ENCODE data around the gene BICRA.
"Not testable (repeated sequence)": the region's sequence is repeated elsewhere in the genome, so short reads cannot be mapped to it uniquely, and the experiment has no call there.

Gene BICRA

DNA sequence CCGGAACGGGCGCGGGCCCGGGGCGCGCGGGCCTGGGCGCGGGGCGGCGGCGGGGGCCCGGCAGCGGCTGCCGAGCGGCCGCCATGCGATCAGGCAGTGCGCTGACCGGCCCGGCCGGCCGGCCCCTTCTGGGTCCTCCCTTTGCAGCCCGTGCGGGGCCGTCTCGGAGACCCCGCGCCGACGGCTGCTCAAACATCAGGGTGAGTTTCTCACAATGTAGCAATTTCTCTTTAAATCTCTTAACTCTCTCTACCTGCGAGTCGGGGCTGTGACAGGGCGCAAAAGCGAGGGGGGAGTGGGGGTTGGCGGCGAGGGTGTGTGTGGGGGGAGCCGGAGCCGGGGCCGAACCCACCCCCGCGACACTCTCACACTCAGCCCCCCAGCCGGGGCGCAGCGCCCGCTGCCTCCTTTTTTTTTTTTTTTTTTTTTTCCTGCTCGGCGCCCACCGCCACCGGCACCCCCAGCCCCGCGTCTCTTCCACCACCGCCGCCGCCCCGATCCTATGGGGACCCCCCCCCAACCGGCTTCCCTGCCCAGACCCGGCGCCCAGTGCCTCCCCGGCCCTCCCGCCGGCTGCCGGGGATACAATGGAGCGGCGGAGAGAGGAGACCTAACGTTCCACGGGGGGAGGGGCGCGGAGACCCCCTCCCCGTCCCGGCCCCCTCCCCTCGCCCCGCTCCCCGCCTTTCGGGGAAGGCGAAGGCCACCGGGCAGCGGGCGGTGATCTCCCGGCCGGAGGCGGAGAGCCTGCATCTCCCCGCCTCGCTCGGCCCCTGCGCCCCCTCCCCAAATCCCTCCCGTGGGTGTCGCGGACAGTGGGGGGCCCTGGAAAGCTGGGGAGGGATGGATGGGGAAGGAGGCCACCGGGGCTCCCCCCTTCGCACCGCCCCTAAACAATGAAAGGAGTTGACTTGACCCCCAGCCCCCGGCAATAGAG lies at the start of gene BICRA:
Gene BICRA, plus strand, starts transcription at position 166 of the 937 bp plus-strand sequence. CDS start 64,441 bp downstream, outside the sequence.
- DNase-seq (ENCODE audit: low spot score): peak; percentile 82

- no peak for DNase-seq (ENCODE audit: low spot score)
Observed at GRCh38 chr19:47560999-47561398, 47.9 kb upstream of the BICRA start.

DNA sequence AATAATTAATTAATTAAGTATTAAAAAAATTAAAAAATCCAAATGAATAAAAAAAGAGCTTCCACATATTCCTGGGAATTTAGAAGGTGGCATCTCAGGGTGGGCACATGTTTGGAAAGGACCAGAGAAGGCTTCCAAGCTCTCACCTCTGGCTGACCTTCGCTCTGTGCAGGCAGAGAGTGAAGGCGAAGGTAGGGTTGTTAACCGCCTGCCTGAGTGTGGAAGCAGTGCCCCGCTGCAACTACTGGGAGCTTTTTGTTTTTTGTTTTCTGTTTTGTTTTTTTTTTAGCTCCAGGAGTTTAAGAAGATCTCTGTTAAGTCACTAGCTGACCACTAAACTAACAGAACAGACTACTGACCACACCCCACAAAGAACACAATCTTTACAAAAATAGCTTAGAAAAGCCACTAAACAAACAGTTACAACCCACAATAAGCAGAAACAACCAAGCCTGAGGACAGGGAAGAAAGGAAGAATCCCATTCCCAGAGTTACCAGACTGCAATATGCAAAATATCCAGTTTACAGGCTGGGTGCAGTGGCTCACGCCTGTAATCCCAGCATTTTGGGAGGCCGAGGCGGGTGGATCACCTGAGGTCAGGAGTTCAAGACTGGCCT lies 47.4 kb upstream of the BICRA start:
- DNase-seq (ENCODE audit: low spot score): no peak

DNA sequence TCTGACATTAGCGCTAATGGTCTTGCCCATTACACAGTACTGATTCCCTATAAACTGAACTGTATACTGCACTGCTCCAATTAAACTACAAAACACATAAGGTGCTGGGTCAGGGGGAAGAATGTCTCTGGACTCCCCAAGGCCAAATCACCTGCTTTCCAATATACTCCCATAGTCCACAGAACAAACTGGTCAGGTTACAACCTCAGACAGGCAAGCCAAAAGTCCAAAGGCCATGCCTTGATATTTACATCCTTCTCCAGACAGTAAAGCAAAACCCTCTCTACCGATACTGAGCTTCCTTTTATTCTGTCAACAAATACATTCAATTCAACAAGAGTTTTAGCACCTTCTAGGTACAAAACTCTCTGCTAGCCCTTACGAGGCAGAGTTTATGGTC lies 44.9 kb upstream of the BICRA start:
- no peak for DNase-seq (ENCODE audit: low spot score)

GRCh38 chr19:47569331-47569730 lies 39.6 kb upstream of the BICRA start:
- DNase-seq (ENCODE audit: low spot score): no peak

DNA sequence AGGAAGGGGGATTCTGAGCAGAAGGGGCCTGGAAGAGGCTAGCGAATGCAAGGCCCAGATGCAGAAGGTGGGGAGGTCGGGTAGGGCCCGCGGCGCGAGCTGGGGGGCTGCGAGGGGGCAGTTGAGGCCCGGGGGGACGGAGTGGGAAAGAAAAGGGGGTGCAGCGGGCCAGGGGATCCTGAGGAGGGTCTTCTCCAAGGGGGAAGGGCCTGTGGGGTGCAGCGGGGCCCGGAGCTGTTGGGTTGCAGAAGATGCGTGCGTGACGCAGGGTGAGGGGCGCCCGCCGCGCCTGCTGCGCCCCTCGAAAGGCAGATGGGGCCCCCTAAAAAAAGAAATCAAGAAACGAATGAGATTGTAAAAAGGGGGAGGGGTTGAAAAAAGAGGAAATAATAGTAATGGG lies 36.3 kb upstream of the BICRA start:
- no peak for DNase-seq (ENCODE audit: low spot score)

DNA sequence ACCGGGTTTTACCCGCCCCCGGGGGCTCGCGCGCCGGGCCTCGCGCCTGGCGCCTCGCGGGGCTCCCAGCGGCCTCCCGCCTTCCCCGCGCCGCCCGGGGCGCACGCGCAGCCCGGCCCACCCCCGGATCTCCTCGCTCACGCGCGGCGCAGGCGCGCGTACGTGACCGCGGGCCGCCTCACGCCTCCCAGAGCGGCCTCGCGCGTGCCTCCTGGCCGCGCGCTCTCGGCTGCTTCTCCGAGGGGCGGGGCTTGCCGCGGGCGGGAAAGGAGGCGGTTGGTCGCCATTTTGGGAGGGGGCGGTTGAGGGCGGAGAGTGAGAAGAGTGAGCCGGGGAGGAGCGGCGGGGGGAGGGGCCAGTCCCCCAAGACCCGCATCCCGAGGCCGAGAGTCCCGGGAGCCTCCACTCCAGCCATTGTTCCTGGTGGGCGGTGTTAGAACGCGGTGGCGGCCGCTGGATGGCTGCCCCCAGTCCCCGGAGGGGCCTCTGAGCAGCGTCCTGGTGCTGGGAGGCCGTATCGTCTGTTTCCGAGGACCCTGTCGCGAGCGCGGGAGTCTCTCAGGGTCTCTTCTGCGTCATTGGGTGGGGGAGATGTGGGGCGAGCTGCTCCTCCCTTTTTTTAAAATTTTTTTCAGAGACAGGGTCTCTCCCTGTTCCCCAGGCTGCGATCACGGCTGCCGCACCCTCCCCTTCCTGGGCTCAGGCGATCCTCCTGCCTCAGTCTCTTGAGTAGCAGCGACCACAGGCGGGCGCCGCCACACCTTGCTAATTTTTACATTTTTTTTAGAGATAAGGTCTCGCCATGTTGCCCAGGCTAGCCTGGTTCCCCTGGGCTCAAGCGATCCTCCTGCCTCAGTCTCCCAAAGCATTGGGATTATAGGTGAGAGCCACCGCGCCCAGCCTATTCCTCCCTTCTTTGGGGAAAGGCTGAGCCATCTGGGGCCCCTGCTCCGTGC lies 35.6 kb upstream of the BICRA start, which contains the start of gene ZNF541:
Gene ZNF541, minus strand, starts transcription at position 78 of the 956 bp plus-strand sequence. CDS start 17,292 bp downstream, outside the sequence.
- DNase-seq (ENCODE audit: low spot score): peak; percentile 85

DNA sequence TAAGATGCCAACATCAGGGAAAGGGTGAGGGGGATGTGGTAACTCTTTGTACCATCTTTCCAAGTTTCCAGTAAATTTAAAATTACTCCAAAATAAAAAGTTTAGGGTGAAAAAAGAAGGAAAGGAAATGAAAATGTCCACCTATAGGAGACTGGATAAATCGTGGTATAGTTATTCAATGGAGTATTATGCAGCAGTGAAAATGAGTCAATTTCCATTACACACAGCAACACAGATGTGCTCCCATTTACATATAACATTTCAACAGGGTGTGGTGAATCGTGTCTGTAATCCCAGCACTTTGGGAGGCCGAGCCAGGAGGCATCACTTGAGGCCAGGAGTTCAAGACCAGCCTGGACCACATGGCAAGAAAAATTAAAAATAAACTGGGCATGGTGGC lies 28.5 kb upstream of the BICRA start:
- DNase-seq (ENCODE audit: low spot score): no peak

GRCh38 chr19:47581605-47582319 lies 27.2 kb upstream of the BICRA start:
- no peak for DNase-seq (ENCODE audit: low spot score)

- no peak for DNase-seq (ENCODE audit: low spot score)
Observed at GRCh38 chr19:47582320-47582909, 26.5 kb upstream of the BICRA start.

DNA sequence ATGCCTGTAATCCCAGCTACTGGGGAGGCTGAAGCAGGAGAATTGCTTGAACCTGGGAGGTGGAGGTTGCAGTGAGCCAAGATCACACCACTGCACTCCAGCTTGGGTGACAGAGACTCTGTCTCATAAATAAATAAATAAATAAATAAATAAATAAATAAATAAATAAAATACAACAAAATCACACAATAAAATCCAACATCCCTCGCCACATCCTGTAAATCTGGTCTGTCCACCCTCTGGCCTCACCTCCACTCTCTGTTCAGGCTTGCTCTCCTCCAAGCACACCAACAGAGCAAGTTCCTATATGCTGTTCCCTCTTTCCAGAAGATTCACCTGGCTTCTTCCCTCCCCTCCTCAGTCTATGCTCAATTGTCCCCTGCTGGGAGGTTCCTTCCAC lies 25.8 kb upstream of the BICRA start:
- not testable (repeated sequence) for DNase-seq (ENCODE audit: low spot score)

DNA sequence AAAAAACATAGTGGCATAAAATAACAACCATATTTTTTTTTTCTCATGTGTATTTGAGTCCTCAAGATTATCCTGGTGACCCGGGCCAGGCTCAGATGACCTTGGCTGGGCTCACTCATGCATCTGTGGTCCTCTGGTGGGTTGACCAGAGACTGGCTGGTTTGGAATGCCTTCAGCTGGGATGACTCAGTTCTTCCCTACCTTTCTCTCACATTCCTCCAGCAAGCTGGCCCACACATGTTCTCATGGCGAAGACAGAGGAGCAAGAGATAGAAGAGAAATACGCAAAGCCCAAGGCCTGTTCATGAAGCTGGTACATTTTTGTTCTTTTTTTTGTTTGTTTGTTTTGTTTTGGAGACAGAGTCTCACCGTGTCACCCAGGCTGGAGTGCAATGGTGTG lies 21.6 kb upstream of the BICRA start:
- no peak for DNase-seq (ENCODE audit: low spot score)

GRCh38 chr19:47589824-47590223 lies 19.1 kb upstream of the BICRA start:
- no peak for DNase-seq (ENCODE audit: low spot score)

DNA sequence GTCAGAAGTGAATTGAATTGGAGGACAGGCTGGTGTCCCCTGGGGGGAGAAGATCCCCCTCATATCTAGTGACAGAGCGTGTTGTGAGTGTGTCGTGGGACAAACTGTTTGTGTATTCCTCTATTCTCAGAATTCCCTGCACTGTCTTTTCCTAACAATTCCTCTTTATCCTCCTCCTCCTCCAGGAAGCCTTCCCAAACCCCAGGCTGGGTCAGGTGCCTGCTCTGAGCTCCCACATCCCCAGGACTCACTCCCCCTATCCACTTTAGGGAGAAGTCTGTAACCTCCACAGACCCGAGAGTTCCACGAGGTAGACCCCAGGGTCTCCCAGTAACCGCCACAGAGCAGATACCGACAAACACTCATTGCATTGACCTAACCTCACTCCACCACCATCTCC lies 15.1 kb upstream of the BICRA start:
- no peak for DNase-seq (ENCODE audit: low spot score)

GRCh38 chr19:47595944-47596343 lies 13.0 kb upstream of the BICRA start:
- no peak for DNase-seq (ENCODE audit: low spot score)

DNA sequence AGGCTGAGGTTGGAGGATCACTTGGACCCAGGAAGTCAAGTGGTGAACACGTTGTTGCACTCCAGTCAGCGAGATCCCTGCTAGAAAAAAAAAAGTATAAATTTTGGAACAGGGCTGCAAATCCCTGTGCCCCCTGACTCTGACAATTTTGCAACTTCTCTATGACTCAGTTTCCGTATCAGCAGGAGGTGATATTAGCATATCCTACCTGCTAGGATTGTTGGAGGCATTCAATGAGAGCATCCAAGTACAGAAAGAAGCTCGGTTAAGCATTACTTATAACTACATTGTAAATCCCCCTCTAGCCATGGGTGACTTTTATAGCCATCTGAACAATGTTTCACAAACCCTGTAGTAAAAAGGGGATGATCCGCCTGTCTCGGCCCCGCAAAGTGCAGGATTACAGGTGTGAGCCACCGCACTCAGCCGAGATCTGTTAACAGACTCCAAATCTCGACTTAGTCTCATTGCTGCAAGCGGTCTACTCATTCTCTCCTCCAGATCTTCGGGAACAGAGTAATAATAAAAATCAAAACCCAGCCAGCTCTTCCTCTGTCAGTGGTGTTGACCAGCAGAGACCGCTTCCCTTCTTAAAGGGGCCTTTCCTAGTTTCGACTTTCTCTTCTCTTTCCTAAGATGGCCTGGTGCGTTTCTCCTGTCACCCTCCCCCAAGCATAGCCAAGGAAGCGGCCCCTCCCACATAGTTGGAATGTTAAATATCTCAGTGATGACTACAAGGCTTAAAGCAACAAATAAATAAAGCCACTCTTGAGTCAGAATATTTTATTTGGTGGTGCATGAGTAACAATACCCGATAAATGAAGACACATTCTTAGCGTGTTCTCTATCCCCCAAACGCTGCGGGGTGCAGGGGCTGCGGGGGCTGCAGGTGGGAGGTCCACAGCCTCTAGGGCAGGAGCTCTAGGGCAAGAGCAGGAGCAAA lies 10.3 kb upstream of the BICRA start:
- DNase-seq (ENCODE audit: low spot score): no peak

DNA sequence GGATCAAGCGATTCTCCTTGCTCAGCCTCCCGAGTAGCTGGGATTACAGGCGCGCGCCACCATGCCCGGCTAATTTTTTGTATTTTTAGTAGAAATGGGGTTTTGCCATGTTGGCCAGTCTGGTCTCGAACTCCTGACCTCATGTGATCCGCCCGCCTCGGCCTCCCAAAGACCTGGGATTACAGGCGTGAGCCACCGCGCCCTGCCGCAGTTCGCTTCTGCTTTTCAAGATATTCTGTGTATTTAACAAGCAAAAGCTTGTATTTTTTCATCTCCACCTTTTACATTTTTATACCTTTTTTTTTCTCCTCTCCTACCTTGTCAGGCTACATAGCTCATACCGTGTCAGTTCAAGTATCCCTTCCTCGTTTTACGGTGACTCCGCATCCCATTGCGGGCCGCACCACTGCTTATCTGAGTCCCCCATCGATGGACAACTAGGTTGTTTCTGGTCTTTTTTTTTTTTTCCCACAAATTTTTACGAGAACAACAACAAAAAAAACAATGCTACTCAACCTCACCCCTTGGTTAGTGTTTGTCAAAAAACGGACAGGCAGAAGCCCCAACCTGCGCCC lies 9.2 kb upstream of the BICRA start:
- not testable (repeated sequence) for DNase-seq (ENCODE audit: low spot score)

DNA sequence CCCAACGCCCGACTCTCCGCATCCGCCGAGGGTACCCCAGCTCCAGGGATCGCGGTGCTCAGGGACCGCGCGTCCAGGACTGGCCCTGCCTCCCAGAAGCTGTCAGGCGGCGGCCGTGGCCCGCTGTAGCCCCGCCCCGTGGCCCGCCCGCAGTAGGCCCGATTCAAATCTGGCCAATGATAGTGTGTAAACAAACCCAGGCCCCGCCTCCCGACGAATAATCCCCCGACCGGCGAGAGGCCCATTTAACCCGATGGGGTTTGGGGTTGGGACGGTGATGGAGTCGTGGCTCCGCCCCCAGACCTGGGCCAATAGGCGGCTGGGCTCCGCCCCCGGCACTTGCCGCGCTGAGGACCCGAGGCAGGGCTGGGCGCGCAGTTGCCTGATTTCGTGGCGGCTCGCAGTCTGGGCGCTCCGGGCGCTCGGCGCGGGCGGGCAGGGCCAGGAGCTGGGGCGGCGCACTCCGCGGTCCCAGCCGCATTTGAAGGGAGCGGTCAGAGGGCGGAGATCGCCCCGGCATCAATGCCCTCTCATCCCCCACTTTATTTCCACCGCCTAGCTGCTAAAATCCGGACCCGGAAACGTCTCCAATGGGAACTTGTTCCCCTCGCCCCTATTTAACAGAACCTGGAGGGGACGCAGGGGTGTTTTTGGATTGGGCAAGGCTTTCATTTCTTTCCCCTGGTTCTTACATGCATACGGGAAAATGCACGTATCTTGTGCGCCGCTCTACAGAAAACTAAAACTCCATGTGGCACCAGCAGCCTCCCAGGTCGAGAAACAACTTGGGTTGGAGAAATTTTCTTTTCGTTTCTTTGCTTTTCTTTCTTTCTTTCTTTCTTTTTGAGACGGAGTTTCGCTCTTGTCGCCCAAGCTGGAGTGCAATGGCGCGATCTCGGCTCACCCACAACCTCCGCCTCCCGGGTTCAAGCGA lies 8.4 kb upstream of the BICRA start:
- peak; percentile 100 for DNase-seq (ENCODE audit: low spot score)

Data from CD4-positive, alpha-beta T cell treated with Interleukin-15 for 4 hours (primary cell).